Esophagus squamous epithelium (tissue), 4 donors: ENCODE data around the gene OLFML2A.

ENCODE experiments used
- POLR2A ChIP-seq, 4 donors: fragments of 450-650 bp; IDR thresholded peaks; one replicate each; pipeline ENCODE4 v1.6.1; 2017; ENCODE audit warnings: antibody characterized with exemption in 4 of 4, mild to moderate bottlenecking in 4 of 4, moderate library complexity in 3 of 4
- TF ChIP-seq, protein P1 (sequence below), 6 experiments: fragments of 450-650 bp in 4 of 6; fragments of 200-600 bp in 2 of 6; sonication (generic) in 2 of 6; IDR thresholded peaks; one replicate each; pipeline ENCODE4 v1.5.1; 2016 to 2019; ENCODE audit warnings: antibody characterized with exemption in 6 of 6, mild to moderate bottlenecking in 4 of 6, moderate library complexity in 4 of 6

DNA sequence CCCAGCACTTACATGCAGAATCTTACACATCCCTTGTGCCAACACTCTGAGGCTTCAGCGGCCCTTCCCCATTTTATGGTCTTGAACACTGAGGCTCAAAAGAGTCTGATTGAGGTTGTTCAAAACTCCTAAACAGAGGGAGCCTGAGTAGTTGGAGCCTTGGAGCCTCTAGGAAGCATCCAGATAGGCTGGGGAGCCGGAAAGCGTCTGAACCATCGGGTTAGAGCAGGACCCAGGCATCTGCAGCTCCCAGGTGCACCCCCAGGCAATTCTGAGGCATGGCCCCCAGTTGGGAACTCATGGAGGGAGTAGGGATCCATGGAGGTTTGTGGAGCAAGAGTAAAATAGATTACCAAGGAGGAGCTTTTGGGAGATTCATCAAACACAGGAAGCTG is 3.8 kb downstream of the OLFML2A start:
- TF ChIP-seq, protein P1, sequence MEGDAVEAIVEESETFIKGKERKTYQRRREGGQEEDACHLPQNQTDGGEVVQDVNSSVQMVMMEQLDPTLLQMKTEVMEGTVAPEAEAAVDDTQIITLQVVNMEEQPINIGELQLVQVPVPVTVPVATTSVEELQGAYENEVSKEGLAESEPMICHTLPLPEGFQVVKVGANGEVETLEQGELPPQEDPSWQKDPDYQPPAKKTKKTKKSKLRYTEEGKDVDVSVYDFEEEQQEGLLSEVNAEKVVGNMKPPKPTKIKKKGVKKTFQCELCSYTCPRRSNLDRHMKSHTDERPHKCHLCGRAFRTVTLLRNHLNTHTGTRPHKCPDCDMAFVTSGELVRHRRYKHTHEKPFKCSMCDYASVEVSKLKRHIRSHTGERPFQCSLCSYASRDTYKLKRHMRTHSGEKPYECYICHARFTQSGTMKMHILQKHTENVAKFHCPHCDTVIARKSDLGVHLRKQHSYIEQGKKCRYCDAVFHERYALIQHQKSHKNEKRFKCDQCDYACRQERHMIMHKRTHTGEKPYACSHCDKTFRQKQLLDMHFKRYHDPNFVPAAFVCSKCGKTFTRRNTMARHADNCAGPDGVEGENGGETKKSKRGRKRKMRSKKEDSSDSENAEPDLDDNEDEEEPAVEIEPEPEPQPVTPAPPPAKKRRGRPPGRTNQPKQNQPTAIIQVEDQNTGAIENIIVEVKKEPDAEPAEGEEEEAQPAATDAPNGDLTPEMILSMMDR (IDR thresholded peaks at IDR 0.05), result no peak
- no peak for TF ChIP-seq POLR2A (IDR thresholded peaks at IDR 0.05)
